SK-N-SH treated with all-trans-retinoic acid at 6 μM for 48 hours (cell line): Measurements from ENCODE around the gene IGF1R.

Source experiments
- ATAC-seq: fragments of 200-7000 bp; cut with Tn5 transposase; 3 replicates; pipeline ENCODE4 v1.9.1; 2020; ENCODE audit warnings: mild to moderate bottlenecking, moderate library complexity
- BACH2 ChIP-seq: fragments of 250-450 bp; sonication (Bioruptor Pico); IDR thresholded peaks from 2 replicates; pipeline ENCODE4 v1.9.0; 2021; ENCODE audit warnings: mild to moderate bottlenecking, borderline replicate concordance
- CSDC2 ChIP-seq: fragments of 250-450 bp; sonication (Bioruptor Pico); IDR thresholded peaks from 2 replicates; pipeline ENCODE4 v1.5.0; 2020; ENCODE audit warnings: mild to moderate bottlenecking, moderate library complexity
- ESRRG ChIP-seq: fragments of 250-450 bp; sonication (Bioruptor Pico); IDR thresholded peaks from 2 replicates; pipeline ENCODE4 v1.6.1; 2021; ENCODE audit warnings: mild to moderate bottlenecking
- GLIS3 ChIP-seq: fragments of 250-450 bp; sonication (Bioruptor Pico); IDR thresholded peaks from 2 replicates; pipeline ENCODE4 v1.5.0; 2020; ENCODE audit warnings: mild to moderate bottlenecking, moderate library complexity
- OSR1 ChIP-seq: fragments of 250-450 bp; sonication (Bioruptor Pico); IDR thresholded peaks from 2 replicates; pipeline ENCODE4 v1.8.0; 2022; ENCODE audit warnings: moderate library complexity, mild to moderate bottlenecking, inconsistent platforms
- PPARA ChIP-seq: fragments of 250-450 bp; sonication (Bioruptor Pico); IDR thresholded peaks from 2 replicates; pipeline ENCODE4 v1.5.0; 2020; ENCODE audit warnings: mild to moderate bottlenecking, borderline replicate concordance
- RARB ChIP-seq: fragments of 250-450 bp; sonication (Bioruptor Pico); IDR thresholded peaks from 2 replicates; pipeline ENCODE4 v1.8.0; 2021; ENCODE audit warnings: mild to moderate bottlenecking, moderate library complexity
- TCF4 ChIP-seq: fragments of 250-450 bp; sonication (Bioruptor Pico); IDR thresholded peaks from 2 replicates; pipeline ENCODE4 v1.8.0; 2021; ENCODE audit warnings: mild to moderate bottlenecking, moderate library complexity, borderline replicate concordance
- TOX ChIP-seq: fragments of 250-450 bp; sonication (Bioruptor Pico); IDR thresholded peaks from 2 replicates; pipeline ENCODE4 v1.8.0; 2021; ENCODE audit warnings: mild to moderate bottlenecking, moderate library complexity, borderline replicate concordance
- ZC3H10 ChIP-seq: fragments of 250-450 bp; sonication (Bioruptor Pico); IDR thresholded peaks from 2 replicates; pipeline ENCODE4 v1.5.1; 2021; ENCODE audit warnings: mild to moderate bottlenecking, moderate library complexity
- ZFP30 ChIP-seq: fragments of 450-650 bp; formaldehyde crosslinking; IDR thresholded peaks from 2 replicates; pipeline ENCODE4 v1.5.0; 2022; ENCODE audit warnings: mild to moderate bottlenecking, moderate library complexity
- ZNF565 ChIP-seq: fragments of 450-650 bp; formaldehyde crosslinking; conservative IDR thresholded peaks from 2 replicates; pipeline ENCODE4 v1.5.0; 2020; ENCODE audit warnings: low read depth, mild to moderate bottlenecking, moderate library complexity
- ZNF70 ChIP-seq: fragments of 450-650 bp; formaldehyde crosslinking; IDR thresholded peaks from 2 replicates; pipeline ENCODE4 v1.5.0; 2020; ENCODE audit warnings: mild to moderate bottlenecking, moderate library complexity
- ZNF8 ChIP-seq: fragments of 450-650 bp; formaldehyde crosslinking; IDR thresholded peaks from 2 replicates; pipeline ENCODE4 v1.5.0; 2020; ENCODE audit warnings: mild to moderate bottlenecking, moderate library complexity
- TF ChIP-seq, protein P1 (sequence below): fragments of 250-450 bp; sonication (Bioruptor Pico); IDR thresholded peaks from 2 replicates; pipeline ENCODE4 v1.8.0; 2021; ENCODE audit warnings: low read depth, mild to moderate bottlenecking, moderate library complexity, borderline replicate concordance
- TF ChIP-seq, protein P2 (sequence below): fragments of 250-450 bp; sonication (Bioruptor Pico); IDR thresholded peaks from 2 replicates; pipeline ENCODE4 v1.5.0; 2020; ENCODE audit warnings: mild to moderate bottlenecking, moderate library complexity
- TF ChIP-seq, protein P3 (sequence below): fragments of 250-450 bp; sonication (Bioruptor Pico); IDR thresholded peaks from 2 replicates; pipeline ENCODE4 v1.8.0; 2020; ENCODE audit warnings: mild to moderate bottlenecking, moderate library complexity, borderline replicate concordance
- TF ChIP-seq, protein P4 (sequence below): fragments of 250-450 bp; sonication (Bioruptor Pico); IDR thresholded peaks from 2 replicates; pipeline ENCODE4 v1.5.1; 2021; ENCODE audit warnings: mild to moderate bottlenecking, moderate library complexity
- TF ChIP-seq, protein P5 (sequence below): fragments of 250-450 bp; sonication (Bioruptor Pico); IDR thresholded peaks from 2 replicates; pipeline ENCODE4 v1.5.1; 2020; ENCODE audit warnings: low read depth, mild to moderate bottlenecking, moderate library complexity

Gene IGF1R

DNA sequence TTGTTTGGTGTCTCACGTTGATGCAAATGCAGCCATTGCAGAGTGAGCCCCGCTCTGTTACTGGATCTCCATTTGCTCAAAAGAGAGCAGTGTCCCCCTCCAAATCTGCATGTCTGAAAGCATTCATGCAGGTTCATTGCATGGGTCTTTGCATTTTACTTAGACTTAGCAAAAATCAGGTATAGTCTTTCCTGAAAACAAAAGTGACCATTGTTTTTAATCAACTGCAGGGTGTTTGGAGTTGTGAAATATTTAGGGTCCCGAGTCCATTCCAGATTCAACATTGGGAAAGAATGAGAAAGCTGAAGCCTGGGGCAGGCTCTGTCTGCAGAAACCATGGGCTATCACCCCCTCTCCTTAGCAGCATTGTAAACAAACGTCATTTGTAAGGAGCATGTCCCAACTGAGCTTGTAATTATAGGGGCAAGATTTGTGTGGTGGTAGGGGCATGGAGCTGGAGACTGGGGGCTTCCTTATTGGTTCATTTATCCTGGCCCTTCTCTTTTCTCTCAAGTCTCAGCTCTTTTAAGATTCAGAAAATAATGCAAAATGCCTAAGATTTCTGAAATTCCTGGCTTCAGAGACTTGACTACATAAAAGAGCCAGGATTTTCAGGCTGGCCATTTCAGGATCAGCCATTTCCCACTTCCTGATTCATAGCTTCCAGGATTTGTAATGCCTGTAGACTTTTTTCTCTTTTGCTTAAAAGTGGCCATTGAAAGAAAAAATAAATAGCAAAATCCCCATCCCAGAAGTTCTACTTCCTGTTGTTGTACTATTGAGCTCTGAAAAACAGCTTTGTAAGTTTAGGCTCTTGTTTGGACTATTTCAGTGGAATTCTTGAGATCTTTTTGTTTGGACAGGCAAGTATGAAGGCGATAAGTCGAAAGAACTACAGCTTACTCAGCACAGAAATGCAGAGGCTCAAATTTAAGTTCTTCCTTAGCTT is 23.0 kb downstream of the IGF1R start (continued):
- no peak for TF ChIP-seq PPARA

DNA sequence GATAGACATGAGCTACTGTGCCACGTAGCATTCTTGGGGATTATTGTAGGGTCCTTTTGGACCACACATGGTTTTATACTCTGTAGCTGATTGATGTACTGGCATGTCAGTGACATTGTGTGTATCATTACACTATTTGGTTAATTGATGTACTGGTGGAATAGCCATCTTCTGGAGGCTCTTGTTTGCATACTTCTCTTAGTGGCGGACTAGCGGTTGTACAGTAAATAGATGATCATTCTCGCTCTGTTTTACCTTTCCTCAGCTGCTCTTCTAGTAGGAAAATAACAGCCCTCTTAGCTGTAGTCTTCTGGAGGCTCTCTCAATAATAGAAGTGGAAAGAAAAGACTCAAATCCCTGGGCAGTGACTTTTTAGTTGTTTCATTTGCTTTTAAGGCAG is 24.8 kb downstream of the IGF1R start:
- TF ChIP-seq, protein P1, sequence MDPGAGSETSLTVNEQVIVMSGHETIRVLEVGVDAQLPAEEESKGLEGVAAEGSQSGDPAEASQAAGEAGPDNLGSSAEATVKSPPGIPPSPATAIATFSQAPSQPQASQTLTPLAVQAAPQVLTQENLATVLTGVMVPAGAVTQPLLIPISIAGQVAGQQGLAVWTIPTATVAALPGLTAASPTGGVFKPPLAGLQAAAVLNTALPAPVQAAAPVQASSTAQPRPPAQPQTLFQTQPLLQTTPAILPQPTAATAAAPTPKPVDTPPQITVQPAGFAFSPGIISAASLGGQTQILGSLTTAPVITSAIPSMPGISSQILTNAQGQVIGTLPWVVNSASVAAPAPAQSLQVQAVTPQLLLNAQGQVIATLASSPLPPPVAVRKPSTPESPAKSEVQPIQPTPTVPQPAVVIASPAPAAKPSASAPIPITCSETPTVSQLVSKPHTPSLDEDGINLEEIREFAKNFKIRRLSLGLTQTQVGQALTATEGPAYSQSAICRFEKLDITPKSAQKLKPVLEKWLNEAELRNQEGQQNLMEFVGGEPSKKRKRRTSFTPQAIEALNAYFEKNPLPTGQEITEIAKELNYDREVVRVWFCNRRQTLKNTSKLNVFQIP (CRISPR knock-in tag): no peak
- TF ChIP-seq ESRRG (CRISPR knock-in tag) (no peak), OSR1 (CRISPR knock-in tag) (no peak), GLIS3 (no peak), TOX (no peak)
- TF ChIP-seq, all 23 proteins: peak for 0
- ATAC-seq: no peak

DNA sequence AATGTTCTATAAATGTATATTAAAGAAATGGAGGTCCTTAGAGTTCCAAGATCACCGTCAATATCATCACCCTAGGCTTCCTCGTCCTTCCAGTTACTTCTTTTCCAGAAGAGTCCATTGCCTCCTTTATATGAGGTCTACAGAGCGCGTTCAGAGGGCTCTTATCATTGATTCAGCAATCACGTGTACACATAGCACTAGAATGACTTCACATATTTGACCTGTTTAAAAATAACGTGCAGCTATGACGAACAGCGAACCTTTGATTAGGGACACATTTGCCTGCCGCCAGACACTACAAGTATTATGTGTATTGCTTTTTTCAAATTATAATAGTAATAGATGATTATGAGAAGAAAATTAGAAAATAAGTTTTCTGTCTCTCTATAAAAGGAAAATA is 26.0 kb downstream of the IGF1R start:
- no peak for ATAC-seq
- TF ChIP-seq CSDC2 (CRISPR knock-in tag) (no peak), OSR1 (CRISPR knock-in tag) (no peak)

DNA sequence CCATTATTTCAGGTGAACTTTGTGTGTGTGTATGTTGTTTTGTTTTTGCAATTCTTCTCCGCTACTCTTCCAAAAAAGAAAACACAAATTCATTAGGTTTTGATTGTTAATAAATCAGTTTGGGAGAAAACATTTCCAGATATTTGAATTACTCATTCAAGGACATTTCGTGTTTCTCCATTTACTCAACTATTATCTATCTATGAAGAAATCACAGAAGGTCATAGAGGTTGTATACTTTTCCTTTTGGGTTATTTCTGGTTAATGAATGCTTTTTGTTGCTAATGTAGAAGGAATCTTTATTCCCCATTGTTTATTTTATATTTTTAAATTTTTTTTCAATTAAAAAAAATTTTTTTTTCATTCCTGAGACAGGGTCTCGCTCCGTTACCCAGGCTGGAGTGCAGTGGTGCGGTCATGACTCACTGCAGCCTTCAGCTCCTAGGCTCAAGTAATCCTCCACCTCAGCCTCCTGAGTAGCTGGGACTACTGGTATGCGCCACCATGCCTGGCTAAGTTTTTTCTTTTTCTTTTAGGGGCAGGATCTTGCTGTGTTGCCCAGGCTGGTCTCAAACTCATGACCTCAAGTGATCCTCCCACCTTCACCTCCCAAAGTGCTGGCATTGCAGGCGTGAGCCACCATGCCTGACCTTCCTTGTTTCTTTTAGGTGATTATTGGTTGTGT is 28.4 kb downstream of the IGF1R start:
- TF ChIP-seq, protein P2, sequence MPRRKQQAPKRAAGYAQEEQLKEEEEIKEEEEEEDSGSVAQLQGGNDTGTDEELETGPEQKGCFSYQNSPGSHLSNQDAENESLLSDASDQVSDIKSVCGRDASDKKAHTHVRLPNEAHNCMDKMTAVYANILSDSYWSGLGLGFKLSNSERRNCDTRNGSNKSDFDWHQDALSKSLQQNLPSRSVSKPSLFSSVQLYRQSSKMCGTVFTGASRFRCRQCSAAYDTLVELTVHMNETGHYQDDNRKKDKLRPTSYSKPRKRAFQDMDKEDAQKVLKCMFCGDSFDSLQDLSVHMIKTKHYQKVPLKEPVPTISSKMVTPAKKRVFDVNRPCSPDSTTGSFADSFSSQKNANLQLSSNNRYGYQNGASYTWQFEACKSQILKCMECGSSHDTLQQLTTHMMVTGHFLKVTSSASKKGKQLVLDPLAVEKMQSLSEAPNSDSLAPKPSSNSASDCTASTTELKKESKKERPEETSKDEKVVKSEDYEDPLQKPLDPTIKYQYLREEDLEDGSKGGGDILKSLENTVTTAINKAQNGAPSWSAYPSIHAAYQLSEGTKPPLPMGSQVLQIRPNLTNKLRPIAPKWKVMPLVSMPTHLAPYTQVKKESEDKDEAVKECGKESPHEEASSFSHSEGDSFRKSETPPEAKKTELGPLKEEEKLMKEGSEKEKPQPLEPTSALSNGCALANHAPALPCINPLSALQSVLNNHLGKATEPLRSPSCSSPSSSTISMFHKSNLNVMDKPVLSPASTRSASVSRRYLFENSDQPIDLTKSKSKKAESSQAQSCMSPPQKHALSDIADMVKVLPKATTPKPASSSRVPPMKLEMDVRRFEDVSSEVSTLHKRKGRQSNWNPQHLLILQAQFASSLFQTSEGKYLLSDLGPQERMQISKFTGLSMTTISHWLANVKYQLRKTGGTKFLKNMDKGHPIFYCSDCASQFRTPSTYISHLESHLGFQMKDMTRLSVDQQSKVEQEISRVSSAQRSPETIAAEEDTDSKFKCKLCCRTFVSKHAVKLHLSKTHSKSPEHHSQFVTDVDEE: no peak
- TF ChIP-seq, protein P3, sequence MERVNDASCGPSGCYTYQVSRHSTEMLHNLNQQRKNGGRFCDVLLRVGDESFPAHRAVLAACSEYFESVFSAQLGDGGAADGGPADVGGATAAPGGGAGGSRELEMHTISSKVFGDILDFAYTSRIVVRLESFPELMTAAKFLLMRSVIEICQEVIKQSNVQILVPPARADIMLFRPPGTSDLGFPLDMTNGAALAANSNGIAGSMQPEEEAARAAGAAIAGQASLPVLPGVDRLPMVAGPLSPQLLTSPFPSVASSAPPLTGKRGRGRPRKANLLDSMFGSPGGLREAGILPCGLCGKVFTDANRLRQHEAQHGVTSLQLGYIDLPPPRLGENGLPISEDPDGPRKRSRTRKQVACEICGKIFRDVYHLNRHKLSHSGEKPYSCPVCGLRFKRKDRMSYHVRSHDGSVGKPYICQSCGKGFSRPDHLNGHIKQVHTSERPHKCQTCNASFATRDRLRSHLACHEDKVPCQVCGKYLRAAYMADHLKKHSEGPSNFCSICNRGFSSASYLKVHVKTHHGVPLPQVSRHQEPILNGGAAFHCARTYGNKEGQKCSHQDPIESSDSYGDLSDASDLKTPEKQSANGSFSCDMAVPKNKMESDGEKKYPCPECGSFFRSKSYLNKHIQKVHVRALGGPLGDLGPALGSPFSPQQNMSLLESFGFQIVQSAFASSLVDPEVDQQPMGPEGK (CRISPR knock-in tag): no peak
- no peak for TF ChIP-seq TCF4 (CRISPR knock-in tag)
- TF ChIP-seq CSDC2 (CRISPR knock-in tag): no peak
- no peak for TF ChIP-seq ZFP30
- no peak for TF ChIP-seq BACH2 (CRISPR knock-in tag)
- no peak for TF ChIP-seq ZNF8 (CRISPR knock-in tag)
- TF ChIP-seq, protein P4, sequence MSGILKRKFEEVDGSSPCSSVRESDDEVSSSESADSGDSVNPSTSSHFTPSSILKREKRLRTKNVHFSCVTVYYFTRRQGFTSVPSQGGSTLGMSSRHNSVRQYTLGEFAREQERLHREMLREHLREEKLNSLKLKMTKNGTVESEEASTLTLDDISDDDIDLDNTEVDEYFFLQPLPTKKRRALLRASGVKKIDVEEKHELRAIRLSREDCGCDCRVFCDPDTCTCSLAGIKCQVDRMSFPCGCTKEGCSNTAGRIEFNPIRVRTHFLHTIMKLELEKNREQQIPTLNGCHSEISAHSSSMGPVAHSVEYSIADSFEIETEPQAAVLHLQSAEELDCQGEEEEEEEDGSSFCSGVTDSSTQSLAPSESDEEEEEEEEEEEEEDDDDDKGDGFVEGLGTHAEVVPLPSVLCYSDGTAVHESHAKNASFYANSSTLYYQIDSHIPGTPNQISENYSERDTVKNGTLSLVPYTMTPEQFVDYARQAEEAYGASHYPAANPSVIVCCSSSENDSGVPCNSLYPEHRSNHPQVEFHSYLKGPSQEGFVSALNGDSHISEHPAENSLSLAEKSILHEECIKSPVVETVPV (CRISPR knock-in tag): no peak
- TF ChIP-seq ZC3H10 (CRISPR knock-in tag): no peak
- ATAC-seq: no peak

DNA sequence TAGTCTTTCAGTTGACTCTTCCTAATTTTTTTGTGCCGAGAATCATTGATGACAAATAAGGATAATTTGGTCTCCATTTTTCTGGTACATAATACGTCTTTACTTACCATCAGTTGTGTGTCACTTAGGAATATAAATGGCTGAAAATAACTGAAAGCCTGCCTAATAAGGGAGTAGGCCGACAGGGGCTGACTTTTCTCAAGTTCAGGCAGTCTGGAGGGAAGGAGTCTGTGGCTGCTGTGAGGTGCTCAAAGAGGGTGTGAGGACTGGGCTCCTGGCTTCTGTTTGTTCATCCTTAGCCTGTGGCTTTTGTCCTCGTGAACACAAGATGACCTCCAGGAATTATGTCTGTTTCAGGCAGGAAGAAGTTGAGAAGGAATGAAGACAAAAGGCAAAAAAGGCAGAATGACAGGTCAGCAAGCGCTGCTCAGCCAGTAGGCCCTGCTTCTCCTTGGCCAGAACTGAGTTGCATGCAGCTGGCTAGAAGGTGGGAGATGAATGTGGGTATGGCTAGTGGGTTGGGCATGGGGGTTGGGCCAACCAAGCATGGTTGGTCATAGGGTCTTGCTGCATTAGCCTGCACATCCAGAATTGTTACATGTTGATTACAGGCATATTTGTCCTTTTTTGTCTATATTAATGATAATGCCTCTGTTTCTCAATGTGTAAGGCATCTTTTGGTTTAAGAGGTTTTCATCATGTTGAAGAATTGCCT is 29.2 kb downstream of the IGF1R start:
- TF ChIP-seq ESRRG (CRISPR knock-in tag) (no peak), BACH2 (CRISPR knock-in tag) (no peak), ZNF565 (CRISPR knock-in tag) (no peak), CSDC2 (CRISPR knock-in tag) (no peak), ZNF70 (CRISPR knock-in tag) (no peak), RARB (CRISPR knock-in tag) (no peak), OSR1 (CRISPR knock-in tag) (no peak), GLIS3 (no peak), ZNF8 (CRISPR knock-in tag) (no peak), TCF4 (CRISPR knock-in tag) (no peak), PPARA (no peak)
- TF ChIP-seq, protein P5, sequence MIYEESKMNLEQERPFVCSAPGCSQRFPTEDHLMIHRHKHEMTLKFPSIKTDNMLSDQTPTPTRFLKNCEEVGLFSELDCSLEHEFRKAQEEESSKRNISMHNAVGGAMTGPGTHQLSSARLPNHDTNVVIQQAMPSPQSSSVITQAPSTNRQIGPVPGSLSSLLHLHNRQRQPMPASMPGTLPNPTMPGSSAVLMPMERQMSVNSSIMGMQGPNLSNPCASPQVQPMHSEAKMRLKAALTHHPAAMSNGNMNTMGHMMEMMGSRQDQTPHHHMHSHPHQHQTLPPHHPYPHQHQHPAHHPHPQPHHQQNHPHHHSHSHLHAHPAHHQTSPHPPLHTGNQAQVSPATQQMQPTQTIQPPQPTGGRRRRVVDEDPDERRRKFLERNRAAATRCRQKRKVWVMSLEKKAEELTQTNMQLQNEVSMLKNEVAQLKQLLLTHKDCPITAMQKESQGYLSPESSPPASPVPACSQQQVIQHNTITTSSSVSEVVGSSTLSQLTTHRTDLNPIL (CRISPR knock-in tag): no peak
- TF ChIP-seq, protein P1 (CRISPR knock-in tag): no peak
- TF ChIP-seq, all 23 proteins: peak for 0

More for the DNA sequence above, 29.2 kb downstream of the IGF1R start:
- no peak for ATAC-seq
